ENCODE measurements around the gene CBX4. TPM values are rescaled to one million over a fixed set of nuclear protein-coding genes. Genes with fewer than 3 reads are reported as not detected.
A peak's percentile ranks its signal among the peaks of the same experiment; 100 is the strongest.

The CBX4 gene
- total and polyA plus RNA-seq, 3 donors from 2014 or later = 11.5 to 35.9 (median 23.5) TPM

DNA sequence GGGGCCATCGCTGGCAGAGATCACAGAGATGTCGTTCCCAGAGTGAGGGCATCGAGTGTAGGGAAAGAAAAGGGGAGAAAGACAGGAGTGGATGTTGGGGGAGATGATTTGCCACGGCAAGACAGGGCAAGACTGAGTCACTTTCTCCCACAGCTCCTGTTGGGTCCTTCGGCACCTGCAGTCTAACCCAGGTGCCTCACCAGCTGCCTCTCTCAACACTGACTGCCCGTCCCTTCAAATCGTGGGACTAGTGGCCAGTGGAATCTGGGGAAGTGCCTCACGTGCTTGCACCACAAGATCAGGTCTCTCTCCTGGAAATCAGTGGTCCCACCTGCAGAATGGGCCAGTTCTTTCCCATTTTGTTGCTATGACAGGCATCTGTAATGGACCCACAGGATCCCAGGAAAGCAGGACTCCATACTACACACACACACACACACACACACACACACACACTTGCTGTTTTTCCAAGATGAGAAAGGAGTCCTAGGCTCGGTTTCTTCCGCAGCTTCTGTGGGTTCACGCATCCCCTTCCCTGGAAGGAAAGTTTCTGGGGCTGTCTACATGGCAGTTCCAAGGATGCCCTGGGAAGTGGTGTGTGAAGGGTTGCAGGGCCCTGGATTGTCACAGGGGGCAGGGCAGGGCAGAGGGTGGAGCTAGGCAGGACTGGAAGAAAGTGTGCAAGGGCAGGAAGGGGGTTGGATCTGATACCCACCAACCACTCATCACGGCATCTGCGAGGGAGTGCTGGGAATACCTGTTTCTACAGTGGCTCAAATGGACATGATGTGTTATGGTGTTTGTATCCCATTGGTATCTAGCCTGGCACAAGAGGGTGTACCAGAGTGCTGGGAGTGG, 32.1 kb downstream of the CBX4 start:
- no peak overlapping the region for H3K27ac ChIP-seq
- DNase-seq = no peak
- H3K36me3 ChIP-seq (ENCODE audit: low read depth, missing control alignments) = no peaks in the 10 kb centered on the region
- intact Hi-C loops (cut with DNase I; ENCODE audit: low total_unique reads) = no loop called here
- no peak overlapping the region for H3K4me3 ChIP-seq
- 33 to 40% methylated on average over 6 to 13 of the region's 13 CpGs for WGBS, 2 donors
- TF ChIP-seq, protein P1, sequence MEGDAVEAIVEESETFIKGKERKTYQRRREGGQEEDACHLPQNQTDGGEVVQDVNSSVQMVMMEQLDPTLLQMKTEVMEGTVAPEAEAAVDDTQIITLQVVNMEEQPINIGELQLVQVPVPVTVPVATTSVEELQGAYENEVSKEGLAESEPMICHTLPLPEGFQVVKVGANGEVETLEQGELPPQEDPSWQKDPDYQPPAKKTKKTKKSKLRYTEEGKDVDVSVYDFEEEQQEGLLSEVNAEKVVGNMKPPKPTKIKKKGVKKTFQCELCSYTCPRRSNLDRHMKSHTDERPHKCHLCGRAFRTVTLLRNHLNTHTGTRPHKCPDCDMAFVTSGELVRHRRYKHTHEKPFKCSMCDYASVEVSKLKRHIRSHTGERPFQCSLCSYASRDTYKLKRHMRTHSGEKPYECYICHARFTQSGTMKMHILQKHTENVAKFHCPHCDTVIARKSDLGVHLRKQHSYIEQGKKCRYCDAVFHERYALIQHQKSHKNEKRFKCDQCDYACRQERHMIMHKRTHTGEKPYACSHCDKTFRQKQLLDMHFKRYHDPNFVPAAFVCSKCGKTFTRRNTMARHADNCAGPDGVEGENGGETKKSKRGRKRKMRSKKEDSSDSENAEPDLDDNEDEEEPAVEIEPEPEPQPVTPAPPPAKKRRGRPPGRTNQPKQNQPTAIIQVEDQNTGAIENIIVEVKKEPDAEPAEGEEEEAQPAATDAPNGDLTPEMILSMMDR (IDR thresholded peaks at IDR 0.05) = no peak
- no peak for TF ChIP-seq POLR2A (IDR thresholded peaks at IDR 0.05)
- no peaks in the 10 kb centered on the region for H3K9me3 ChIP-seq
- H3K4me1 ChIP-seq = peaks cover 4% of the 10 kb centered on the region
- H3K27me3 ChIP-seq = peaks cover 6% of the 10 kb centered on the region

DNA sequence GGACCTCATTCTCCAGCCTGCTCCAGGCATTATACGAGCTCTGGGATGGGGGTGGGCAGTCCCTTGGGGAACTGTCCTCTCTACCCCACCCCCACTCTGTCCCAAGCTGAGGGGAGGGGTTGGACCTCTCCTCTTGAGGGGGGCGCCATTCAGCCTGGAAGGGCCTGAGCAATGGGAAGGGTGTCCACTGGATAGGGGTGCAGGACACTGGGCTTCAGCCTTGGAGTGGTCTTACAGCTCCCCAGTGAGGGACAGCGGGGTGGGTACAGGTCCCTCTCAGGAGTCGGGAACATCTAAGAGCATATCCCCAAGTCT, 32.8 kb downstream of the CBX4 start:
- H3K27me3 ChIP-seq = peaks cover 6% of the 10 kb centered on the region
- no peaks in the 10 kb centered on the region for H3K36me3 ChIP-seq (ENCODE audit: low read depth, missing control alignments)
- H3K4me3 ChIP-seq = no peak overlapping the region
- no peak for TF ChIP-seq POLR2A (IDR thresholded peaks at IDR 0.05)
- TF ChIP-seq, protein P1 (IDR thresholded peaks at IDR 0.05) = no peak
- intact Hi-C loops (cut with DNase I; ENCODE audit: low total_unique reads) = no loop called here
- 37 to 40% methylated on average over 3 to 4 of the region's 4 CpGs for WGBS, 2 donors
- peaks cover 4% of the 10 kb centered on the region for H3K4me1 ChIP-seq
- DNase-seq = no peak
- no peaks in the 10 kb centered on the region for H3K9me3 ChIP-seq
- no peak overlapping the region for H3K27ac ChIP-seq

DNA sequence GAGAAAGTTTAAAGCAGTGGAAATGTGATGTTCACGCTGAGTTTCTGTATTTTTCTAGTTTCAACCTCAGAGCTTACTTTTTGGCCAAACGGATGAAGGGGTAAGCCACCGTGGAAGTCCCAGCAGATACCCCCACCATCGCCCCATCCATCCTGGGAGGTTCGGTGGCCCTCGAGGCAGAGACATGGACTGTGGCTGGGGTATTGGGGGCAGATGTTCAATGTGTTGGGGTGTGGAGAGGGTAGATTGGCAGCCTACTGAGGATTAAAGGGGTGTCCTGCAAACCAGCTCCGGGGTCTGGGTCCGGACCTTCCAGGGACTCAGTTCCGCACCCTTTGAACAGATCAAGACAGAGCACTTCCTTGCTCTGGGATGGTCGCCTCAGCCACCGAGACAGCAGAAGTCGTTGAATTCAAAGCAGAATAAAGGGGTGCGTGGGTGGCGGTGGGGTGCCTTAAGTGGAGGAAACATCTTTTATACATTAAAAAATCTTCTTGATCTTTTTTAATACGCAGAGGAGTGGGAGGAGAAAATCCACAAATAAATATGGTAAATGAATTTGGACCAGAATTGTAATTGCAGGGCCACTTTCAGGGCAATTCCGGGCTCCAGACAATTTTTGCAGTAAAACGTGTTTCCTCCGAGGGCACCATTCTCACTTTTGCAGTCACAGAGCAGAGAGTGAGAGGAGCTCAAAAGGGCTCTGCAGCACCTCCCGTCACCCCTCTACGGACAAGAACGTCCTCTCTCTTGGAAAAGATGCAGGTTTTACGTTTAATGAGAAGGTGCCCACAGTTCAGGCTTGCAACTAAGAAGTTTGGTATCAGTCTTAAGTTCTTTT, 34.2 kb downstream of the CBX4 start:
- no peak for TF ChIP-seq POLR2A (IDR thresholded peaks at IDR 0.05)
- TF ChIP-seq, protein P1 (IDR thresholded peaks at IDR 0.05) = no peak
- Histone ChIP-seq H3K36me3 (ENCODE audit: low read depth, missing control alignments) (no peaks in the 10 kb centered on the region), H3K27me3 (peaks cover 12% of the 10 kb centered on the region), H3K9me3 (no peaks in the 10 kb centered on the region), H3K27ac (no peak overlapping the region), H3K4me3 (no peak overlapping the region), H3K4me1 (peaks cover 8% of the 10 kb centered on the region)
- no peak for DNase-seq
- intact Hi-C loops (cut with DNase I; ENCODE audit: low total_unique reads) = no loop called here
- 22 to 28% methylated on average over 22 of the region's 22 CpGs for WGBS, 2 donors

DNA sequence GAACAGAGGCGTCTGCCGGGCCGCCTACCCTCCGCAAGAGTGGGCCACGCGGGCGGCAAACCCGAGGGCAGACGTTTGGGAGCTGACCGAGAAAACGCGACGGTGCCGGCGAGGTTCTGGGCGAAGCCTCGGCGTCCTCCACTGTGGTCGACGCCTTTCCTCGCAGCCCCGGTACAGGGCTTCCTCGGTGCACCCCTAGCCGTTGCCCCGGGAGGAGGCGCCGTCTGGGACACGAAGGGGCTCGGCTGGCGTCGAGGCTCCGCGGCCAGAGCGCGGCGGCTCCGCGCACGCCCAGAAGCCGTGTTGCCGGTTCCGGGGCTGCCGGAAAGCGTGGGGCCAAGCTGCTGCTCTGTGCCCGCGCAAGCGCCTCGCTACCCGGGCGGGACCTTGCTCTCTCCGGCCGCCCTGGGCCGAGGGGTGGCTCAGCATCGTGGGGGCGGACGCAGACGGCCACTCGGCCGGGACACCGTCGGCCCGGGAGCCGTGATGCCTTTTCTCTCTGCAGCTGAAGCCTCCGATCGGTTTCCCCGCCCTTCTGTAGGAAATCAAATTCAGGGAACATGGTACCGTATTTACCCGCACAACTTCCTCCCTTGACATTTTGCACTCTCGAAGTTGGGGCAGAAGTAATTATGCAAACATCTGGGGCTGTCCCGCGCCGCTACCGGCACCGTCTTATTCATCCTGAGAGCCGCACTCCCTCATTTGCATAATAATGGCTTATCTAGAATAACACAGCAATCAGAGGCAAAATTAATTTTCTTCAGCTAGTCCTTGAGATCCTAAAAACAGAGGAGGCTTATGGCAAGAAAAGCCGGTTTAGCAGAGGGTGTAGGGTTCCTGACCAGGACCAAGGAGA, 35.0 kb downstream of the CBX4 start:
- Histone ChIP-seq H3K4me3 (peak overlapping the region in 1 of 2 donors; percentile 55), H3K4me1 (peaks cover 11% of the 10 kb centered on the region), H3K27ac (no peak overlapping the region), H3K36me3 (ENCODE audit: low read depth, missing control alignments) (no peaks in the 10 kb centered on the region), H3K27me3 (peaks cover 11% of the 10 kb centered on the region), H3K9me3 (no peaks in the 10 kb centered on the region)
- 2 to 5% methylated on average over 28 to 72 of the region's 76 CpGs for WGBS, 2 donors
- DNase-seq = no peak
- TF ChIP-seq, protein P1 (IDR thresholded peaks at IDR 0.05) = no peak
- no peak for TF ChIP-seq POLR2A (IDR thresholded peaks at IDR 0.05)
- intact Hi-C loops (cut with DNase I; ENCODE audit: low total_unique reads) = no loop called here
